H1 (cell line): Measurements from ENCODE around the gene AAGAB. TPM values are rescaled to one million over a fixed set of nuclear protein-coding genes. Genes with fewer than 3 reads are reported as not detected.

Experiments
- CTCF ChIP-seq, 3 experiments: IDR thresholded peaks; 1 replicate in 2 of 3; 2 replicates in 1 of 3; pipeline versions ENCODE4 v1.5.1 to v1.6.1; 2011; ENCODE audit warnings: low read length in 3 of 3, mild to moderate bottlenecking in 3 of 3, inconsistent platforms in 2 of 3, low read depth in 1 of 3, moderate library complexity in 1 of 3; ENCODE audit not compliant: insufficient read depth in 1 of 3; ENCODE audit errors: control extremely low read depth in 1 of 3
- SIX5 ChIP-seq: IDR thresholded peaks from 2 replicates; pipeline ENCODE4 v1.6.1; 2011; ENCODE audit warnings: mild to moderate bottlenecking, low read depth, low read length
- TAF7 ChIP-seq: optimal IDR thresholded peaks from 2 replicates; pipeline ENCODE3; 2011; ENCODE audit warnings: low read depth, mild to moderate bottlenecking, inconsistent platforms, low read length, moderate library complexity, borderline replicate concordance
- polyA plus RNA-seq, 7 experiments: library from polyadenylated mRNA; depleted of rRNA in 3 of 7; stranded (reverse) in 5 of 7; unstranded in 2 of 7; fragments of >200 nt in 5 of 7; fragments of 200-250 nt in 2 of 7; gene quantifications; 1 replicate in 5 of 7; 2 replicates in 1 of 7; 4 replicates in 1 of 7; pipeline versions ENCODE4 v1.2.1 to v1.2.3, GENCODE V29; 2011 to 2013; ENCODE audit warnings: missing spikeins in 2 of 7, mixed read lengths in 2 of 7
- total RNA-seq: library from RNA; stranded (reverse); fragmentation: NEBNext Ultra II Directional; extraction: Animal tissue kit (Norgen Biotek cat#: 25700); gene quantifications from 2 replicates; pipeline ENCODE4 v1.2.1, GENCODE V29; 2021

AAGAB gene
- total and polyA plus RNA-seq, 2 of the 8 experiments (the other 6 are each of a cell fraction or from before 2014, with no cell fraction given), result 20.1 to 45.9 TPM

GRCh38 chr15:67225336-67225735 lies 29.1 kb downstream of the AAGAB start (continued):
- TF ChIP-seq TAF7 (no peak), SIX5 (no peak), CTCF (IDR thresholded peaks at IDR 0.05; ENCODE audit: control extremely low read depth in 1 of 3, insufficient read depth in 1 of 3, low read depth in 1 of 3, low read length in 3 of 3) (no peak)
